ENCODE results near the gene PDK2.

DNA sequence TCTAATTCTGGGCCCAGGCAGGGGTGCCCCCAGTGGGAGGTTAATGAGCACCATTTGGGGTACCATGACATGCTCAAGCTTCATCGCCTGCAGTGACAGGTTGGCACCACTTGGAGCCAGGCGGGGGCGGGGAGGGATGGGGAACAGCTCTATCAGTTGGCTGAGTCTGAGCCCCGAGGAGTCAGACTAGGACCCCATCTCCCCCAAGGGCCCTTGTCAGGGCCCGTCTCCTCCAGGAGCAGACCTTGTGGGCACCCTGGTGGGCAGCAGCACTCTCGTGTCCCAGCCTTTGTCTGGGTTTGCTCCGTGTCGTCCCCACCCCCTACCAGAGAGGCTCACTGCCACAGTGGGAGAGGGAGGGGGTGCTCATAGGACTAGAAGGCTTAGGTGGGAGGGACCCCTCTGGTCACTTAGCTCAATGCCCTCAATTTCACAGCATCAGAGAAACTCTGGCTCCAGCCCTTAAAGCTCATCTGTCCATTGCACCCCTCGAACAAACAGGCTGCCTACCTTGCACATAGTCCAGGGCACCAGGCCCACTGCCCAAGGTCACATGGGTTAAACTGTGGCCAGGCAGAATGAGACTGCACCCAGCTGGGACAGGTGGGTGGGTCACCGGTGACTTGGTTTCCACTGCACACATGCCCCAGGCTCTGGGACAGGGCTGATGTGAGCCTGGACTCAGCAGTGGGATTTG, 51.2 kb downstream of the PDK2 start:
- TF ChIP-seq EP300 (IDR thresholded peaks at IDR 0.05; ENCODE audit: borderline replicate concordance) (no peak), EGR1 (IDR thresholded peaks at IDR 0.05) (no peak), FOXM1 (IDR thresholded peaks at IDR 0.05; ENCODE audit: borderline replicate concordance, low read depth) (no peak), CEBPB (IDR thresholded peaks at IDR 0.05) (no peak), TEAD4 (IDR thresholded peaks at IDR 0.05) (no peak)
- TF ChIP-seq, protein P1, sequence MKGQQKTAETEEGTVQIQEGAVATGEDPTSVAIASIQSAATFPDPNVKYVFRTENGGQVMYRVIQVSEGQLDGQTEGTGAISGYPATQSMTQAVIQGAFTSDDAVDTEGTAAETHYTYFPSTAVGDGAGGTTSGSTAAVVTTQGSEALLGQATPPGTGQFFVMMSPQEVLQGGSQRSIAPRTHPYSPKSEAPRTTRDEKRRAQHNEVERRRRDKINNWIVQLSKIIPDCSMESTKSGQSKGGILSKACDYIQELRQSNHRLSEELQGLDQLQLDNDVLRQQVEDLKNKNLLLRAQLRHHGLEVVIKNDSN (IDR thresholded peaks at IDR 0.05) = no peak

Data from Ishikawa (cell line).